Muscle of leg (tissue), 16 donors: ENCODE measurements around the gene NHERF2. TPM values are rescaled to one million over a fixed set of nuclear protein-coding genes. Genes with fewer than 3 reads are reported as not detected.

Experiments
- DNase-seq: peaks from one replicate; pipeline ENCODE4 v3.0.0; 2013
- H3K27ac ChIP-seq: one replicate; pipeline ENCODE4 v1.5.1; 2013; ENCODE audit warnings: mild to moderate bottlenecking, low read length, control low read depth
- H3K27me3 ChIP-seq: one replicate; pipeline ENCODE4 v1.6.1; 2013; ENCODE audit warnings: low read length; ENCODE audit not compliant: control insufficient read depth, insufficient read depth
- H3K36me3 ChIP-seq: one replicate; pipeline ENCODE4 v1.6.1; 2013; ENCODE audit warnings: low read length; ENCODE audit not compliant: control insufficient read depth, insufficient read depth
- H3K4me1 ChIP-seq: one replicate; pipeline ENCODE4 v1.6.1; 2013; ENCODE audit warnings: low read length; ENCODE audit not compliant: control insufficient read depth, insufficient read depth
- H3K4me3 ChIP-seq: one replicate; pipeline ENCODE4 v1.5.1; 2013; ENCODE audit warnings: low read length, control low read depth
- H3K9me3 ChIP-seq: replicated peaks from 2 replicates; pipeline ENCODE4 v1.6.1; 2013; ENCODE audit warnings: low read depth, low read length; ENCODE audit not compliant: control insufficient read depth
- WGBS: methylation state at CpG from one replicate; pipeline ENCODE4 v1.1.5; 2013; ENCODE audit warnings: missing lambda C conversion rate; ENCODE audit not compliant: insufficient coverage; 5-methylcytosine and 5-hydroxymethylcytosine counted together
- long read RNA-seq, 11 donors: transcript quantifications; one replicate each; lab custom pipeline, GENCODE V29; 2026
- polyA plus RNA-seq, 8 donors: library from polyadenylated mRNA; unstranded; fragments of 120-200 nt; gene quantifications; one replicate each; pipeline versions ENCODE4 v1.2.1 to v1.2.3, GENCODE V29; 2013; ENCODE audit warnings: inconsistent platforms in 1 of 8, low replicate concordance in 1 of 8; ENCODE audit not compliant: insufficient read length in 8 of 8, insufficient read depth in 1 of 8
- total RNA-seq: library from RNA; stranded (reverse); fragments of 120-200 nt; gene quantifications from one replicate; pipeline ENCODE4 v1.2.4, GENCODE V29; 2013

The NHERF2 gene
- total RNA-seq (22.1 TPM), polyA plus RNA-seq (10 to 100 TPM; 34.5 to 60.6 (median 45.6) TPM)
- long read RNA-seq, donor 1, transcript SLC9A3R2-201 (7 exons, 2,194 nt), result major isoform, 7 of 9 reads
- long read RNA-seq, donor 1, partial matches to known transcripts, result 0 of 9 reads
- long read RNA-seq, donor 1, other reads (novel, unspliced or antisense), result 0 of 9 reads
- long read RNA-seq, donor 2, partial matches to known transcripts, result 0 of 4 reads
- long read RNA-seq, donor 2, other reads (novel, unspliced or antisense), result 0 of 4 reads
- long read RNA-seq, donor 3, transcript SLC9A3R2-201 (7 exons, 2,194 nt), result major isoform, 19 of 25 reads
- long read RNA-seq, donor 3, partial matches to known transcripts, result 0 of 25 reads
- long read RNA-seq, donor 3, other reads (novel, unspliced or antisense), result 0 of 25 reads
- long read RNA-seq, donor 4, transcript SLC9A3R2-201 (7 exons, 2,194 nt), result major isoform, 15 of 25 reads
- long read RNA-seq, donor 4, partial matches to known transcripts, result 0 of 25 reads
- long read RNA-seq, donor 4, other reads (novel, unspliced or antisense), result 0 of 25 reads
- long read RNA-seq, donor 5, transcript SLC9A3R2-201 (7 exons, 2,194 nt), result major isoform, 26 of 35 reads
- long read RNA-seq, donor 5, partial matches to known transcripts, result 0 of 35 reads
- long read RNA-seq, donor 5, other reads (novel, unspliced or antisense), result 0 of 35 reads
- long read RNA-seq, donor 6, transcript SLC9A3R2-201 (7 exons, 2,194 nt), result major isoform, 19 of 24 reads
- long read RNA-seq, donor 6, partial matches to known transcripts, result 0 of 24 reads
- long read RNA-seq, donor 6, other reads (novel, unspliced or antisense), result 0 of 24 reads
- long read RNA-seq, donor 7, transcript SLC9A3R2-201 (7 exons, 2,194 nt), result major isoform, 13 of 15 reads
- long read RNA-seq, donor 7, partial matches to known transcripts, result 0 of 15 reads
- long read RNA-seq, donor 7, other reads (novel, unspliced or antisense), result 0 of 15 reads
- long read RNA-seq, donor 8, partial matches to known transcripts, result 6 of 14 reads
- long read RNA-seq, donor 8, other reads (novel, unspliced or antisense), result 0 of 14 reads
- long read RNA-seq, donor 9, transcript SLC9A3R2-201 (7 exons, 2,194 nt), result major isoform, 10 of 15 reads
- long read RNA-seq, donor 9, partial matches to known transcripts, result 0 of 15 reads
- long read RNA-seq, donor 9, other reads (novel, unspliced or antisense), result 0 of 15 reads
- long read RNA-seq, donor 10, transcript SLC9A3R2-201 (7 exons, 2,194 nt), result major isoform, 12 of 35 reads
- long read RNA-seq, donor 10, partial matches to known transcripts, result 15 of 35 reads
- long read RNA-seq, donor 10, other reads (novel, unspliced or antisense), result 0 of 35 reads
- long read RNA-seq, donor 11, transcript SLC9A3R2-201 (7 exons, 2,194 nt), result major isoform, 13 of 21 reads
- long read RNA-seq, donor 11, partial matches to known transcripts, result 0 of 21 reads
- long read RNA-seq, donor 11, other reads (novel, unspliced or antisense), result 0 of 21 reads

GRCh38 chr16:2026461-2027023, at the start of gene NHERF2:
Gene NHERF2, plus strand, starts transcription at chr16:2026902. Its CDS starts 104 bp downstream, at chr16:2027006.
- no peaks in the 10 kb centered on the region for H3K9me3 ChIP-seq
- peak; percentile 57 for DNase-seq
- peaks cover 10% of the 10 kb centered on the region for H3K27me3 ChIP-seq
- no peak within 1 kb of the TSS for H3K27ac ChIP-seq
- H3K4me1 ChIP-seq, result peaks cover 58% of the 10 kb centered on the region
- peaks cover 8% of the 10 kb centered on the region for H3K36me3 ChIP-seq
- WGBS, result 2% methylated on average over 45 of the region's 59 CpGs
- H3K4me3 ChIP-seq, result peak within 1 kb of the TSS; percentile 50

GRCh38 chr16:1976951-1977874, 49.5 kb upstream of the NHERF2 start:
- Histone ChIP-seq H3K27me3 (peaks cover 49% of the 10 kb centered on the region), H3K4me1 (peaks cover 42% of the 10 kb centered on the region), H3K36me3 (peaks cover 50% of the 10 kb centered on the region), H3K4me3 (no peak overlapping the region), H3K9me3 (no peaks in the 10 kb centered on the region), H3K27ac (no peak overlapping the region)
- 92% methylated on average over 23 of the region's 33 CpGs for WGBS
- DNase-seq, result no peak

DNA sequence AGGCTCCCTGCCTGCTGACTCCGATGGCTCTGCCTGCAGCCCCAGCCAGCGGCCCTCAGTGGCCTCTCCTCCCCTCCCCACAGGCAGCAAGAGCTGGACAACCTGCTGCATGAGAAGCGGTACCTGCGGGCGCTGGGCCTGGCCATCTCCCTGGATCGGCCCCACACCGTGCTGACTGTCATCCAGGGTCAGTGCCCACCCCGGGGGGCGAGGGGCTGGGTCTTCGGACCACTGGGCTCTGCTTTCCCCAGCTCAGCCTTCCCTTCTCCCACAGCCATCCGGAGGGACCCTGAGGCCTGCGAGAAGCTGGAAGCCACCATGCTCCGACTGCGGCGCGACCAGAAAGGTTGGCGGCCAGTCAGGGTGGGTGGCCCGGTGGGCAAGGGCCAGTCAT, 48.8 kb upstream of the NHERF2 start:
- Histone ChIP-seq H3K9me3 (no peaks in the 10 kb centered on the region), H3K27ac (no peak overlapping the region), H3K27me3 (peaks cover 56% of the 10 kb centered on the region), H3K36me3 (peaks cover 50% of the 10 kb centered on the region), H3K4me1 (peaks cover 43% of the 10 kb centered on the region), H3K4me3 (no peak overlapping the region)
- no peak for DNase-seq
- 94% methylated on average over 16 of the region's 18 CpGs for WGBS

DNA sequence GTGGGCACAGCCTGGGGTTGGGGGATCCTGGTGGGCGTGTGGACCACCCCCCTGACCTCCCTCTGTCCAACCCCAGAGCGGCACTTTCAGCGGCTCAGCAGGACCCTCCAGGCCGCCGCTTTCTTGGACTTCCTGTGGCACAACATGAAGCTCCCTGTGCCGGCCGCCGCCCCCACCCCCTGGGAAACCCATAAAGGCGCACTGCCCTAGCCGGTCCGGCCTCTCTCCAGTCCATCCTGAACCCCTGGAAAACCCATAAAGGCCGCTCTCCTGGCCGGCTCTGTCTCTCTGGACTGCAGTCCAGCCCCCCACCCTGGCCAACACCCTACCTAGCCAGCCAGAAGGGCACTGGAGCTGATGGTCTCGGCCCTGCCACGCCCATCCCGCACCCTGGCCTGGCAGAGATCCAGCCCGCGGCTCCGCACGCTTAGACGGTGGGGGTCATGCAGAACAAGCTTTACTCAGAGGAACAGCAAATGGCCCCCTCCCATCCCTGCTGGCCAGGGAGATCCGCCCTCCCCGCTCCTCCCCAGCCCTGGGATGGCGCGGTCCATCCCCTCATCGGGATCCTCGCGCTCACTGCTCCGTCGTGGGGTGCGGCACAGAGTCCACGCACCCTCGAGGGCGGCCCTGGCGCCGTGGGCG, 48.1 kb upstream of the NHERF2 start:
- 68% methylated on average over 36 of the region's 37 CpGs for WGBS
- peaks cover 50% of the 10 kb centered on the region for H3K36me3 ChIP-seq
- peaks cover 45% of the 10 kb centered on the region for H3K4me1 ChIP-seq
- peaks cover 60% of the 10 kb centered on the region for H3K27me3 ChIP-seq
- no peak for DNase-seq
- H3K9me3 ChIP-seq, result no peaks in the 10 kb centered on the region
- no peak overlapping the region for H3K4me3 ChIP-seq
- H3K27ac ChIP-seq, result no peak overlapping the region

DNA sequence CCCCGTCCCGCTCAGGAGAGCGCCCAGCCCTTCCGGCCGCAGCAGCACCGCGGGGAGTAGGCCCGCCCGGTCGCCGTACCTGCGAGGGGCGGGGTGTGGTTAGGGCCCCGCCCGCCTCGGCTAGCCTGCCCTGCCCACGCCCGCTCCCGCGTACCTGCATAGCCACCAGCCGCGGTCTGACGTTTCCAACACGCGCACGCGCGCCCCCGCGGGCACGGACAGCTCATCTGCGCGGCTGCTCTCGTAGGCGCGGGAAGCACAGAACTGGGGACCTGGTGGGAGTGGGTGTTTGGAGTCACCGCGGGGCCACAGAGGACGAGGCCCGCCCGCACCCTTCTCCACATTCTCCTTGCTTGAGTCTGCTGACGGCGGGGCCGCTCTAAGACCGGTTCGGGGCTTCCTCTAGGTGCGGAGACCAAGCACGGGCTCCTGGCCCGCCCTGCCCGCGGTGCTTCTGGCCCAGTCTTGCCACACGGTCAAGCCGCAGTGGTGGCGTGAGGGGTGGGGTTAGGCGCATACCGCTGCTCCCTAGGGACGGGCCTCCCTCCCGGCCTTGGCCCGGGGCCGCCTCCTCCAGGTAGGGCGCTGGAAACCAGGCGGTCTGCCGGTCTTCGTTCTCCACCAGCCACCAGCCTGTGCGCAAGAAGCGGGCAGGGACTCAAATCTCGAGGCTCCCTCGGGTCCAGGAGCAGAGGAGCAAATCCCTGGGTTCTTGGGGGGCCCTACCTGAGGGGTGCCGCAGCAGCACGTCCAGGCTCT, 47.3 kb upstream of the NHERF2 start:
- Histone ChIP-seq H3K27me3 (peaks cover 60% of the 10 kb centered on the region), H3K27ac (no peak overlapping the region), H3K4me3 (no peak overlapping the region), H3K4me1 (peaks cover 46% of the 10 kb centered on the region), H3K9me3 (no peaks in the 10 kb centered on the region), H3K36me3 (peaks cover 45% of the 10 kb centered on the region)
- WGBS, result 15% methylated on average over 46 of the region's 70 CpGs
- no peak for DNase-seq

DNA sequence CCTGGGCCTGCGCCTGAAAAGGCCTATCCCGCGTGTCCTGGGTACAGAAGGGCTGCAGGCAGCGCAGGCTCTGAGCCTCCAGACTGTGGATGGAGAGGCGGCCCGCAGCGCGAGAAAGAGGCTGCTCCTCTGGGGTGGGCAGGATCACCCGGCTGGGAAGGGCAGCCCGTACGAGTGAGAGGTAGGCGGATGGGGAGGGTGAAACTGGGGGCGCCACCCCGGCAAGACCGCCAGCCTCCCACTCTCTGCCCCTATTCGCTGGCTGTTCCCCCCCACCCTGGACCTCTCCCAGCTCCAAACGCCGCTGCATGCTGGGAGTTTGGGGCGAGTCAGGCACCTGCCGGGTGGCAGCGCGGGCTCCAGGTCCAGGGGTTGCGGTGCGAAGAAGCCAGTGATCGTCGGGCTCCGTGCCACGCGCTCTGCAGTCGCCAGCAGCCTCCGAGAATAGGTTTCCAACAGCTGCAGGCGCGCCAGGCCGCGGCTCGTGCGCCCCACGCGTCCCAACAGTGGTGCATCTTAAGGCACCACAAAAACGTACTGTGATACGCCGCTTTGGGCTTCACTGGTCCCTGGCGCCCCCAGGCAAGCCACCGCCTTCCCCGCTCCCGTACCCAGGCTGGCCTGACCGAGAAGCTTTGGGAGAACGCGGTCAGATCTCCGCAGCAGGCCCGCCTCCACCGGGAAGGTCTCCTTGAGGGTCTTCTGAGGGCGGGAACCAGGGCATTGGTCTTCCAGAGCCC, 46.5 kb upstream of the NHERF2 start:
- H3K36me3 ChIP-seq, result peaks cover 41% of the 10 kb centered on the region
- H3K9me3 ChIP-seq, result no peaks in the 10 kb centered on the region
- peaks cover 54% of the 10 kb centered on the region for H3K4me1 ChIP-seq
- H3K27ac ChIP-seq, result no peak overlapping the region
- WGBS, result 4% methylated on average over 47 of the region's 53 CpGs
- DNase-seq, result peak; percentile 56
- H3K4me3 ChIP-seq, result no peak overlapping the region
- peaks cover 60% of the 10 kb centered on the region for H3K27me3 ChIP-seq

- Histone ChIP-seq H3K27ac (no peak overlapping the region), H3K4me3 (no peak overlapping the region), H3K27me3 (peaks cover 60% of the 10 kb centered on the region), H3K36me3 (peaks cover 41% of the 10 kb centered on the region), H3K9me3 (no peaks in the 10 kb centered on the region), H3K4me1 (peaks cover 56% of the 10 kb centered on the region)
- WGBS, result 21% methylated on average over 16 of the region's 16 CpGs
- DNase-seq, result no peak
These were observed 46.0 kb upstream of the NHERF2 start for GRCh38 chr16:1980770-1981087.
